ENCODE measurements around the gene PIK3CD. TPM values are rescaled to one million over a fixed set of nuclear protein-coding genes. Genes with fewer than 3 reads are reported as not detected.

Gene PIK3CD
- total and polyA plus RNA-seq, 2 experiments from 2014 or later = 6.6 to 32.1 TPM

GRCh38 chr1:9729523-9729922 lies 78.0 kb downstream of the PIK3CD start (continued):
- TF ChIP-seq ZNF462 (CRISPR knock-in tag; IDR thresholded peaks at IDR 0.05) (no peak), ETS1 (IDR thresholded peaks at IDR 0.05) (no peak)

GRCh38 chr1:9730096-9730901 lies 78.8 kb downstream of the PIK3CD start:
- H3K4me2 ChIP-seq = no peak overlapping the region
- DNase-seq (ENCODE audit: low spot score) (no peak), ATAC-seq (no peak)
- no peaks in the 10 kb centered on the region for H3K27me3 ChIP-seq (ENCODE audit: insufficient read depth)
- no peak overlapping the region for H3K27ac Mint-ChIP-seq
- H3K9me3 Mint-ChIP-seq = peaks cover 6% of the 10 kb centered on the region; the same call in 1 of the 3 replicates
- no peaks in the 10 kb centered on the region for H3K79me2 ChIP-seq (replicated peaks; ENCODE audit: insufficient read depth)
- H3K27me3 Mint-ChIP-seq (ENCODE audit: insufficient read depth, low read depth, poor library complexity) = peaks cover 23% of the 10 kb centered on the region
- no peaks in the 10 kb centered on the region for H3K9me2 ChIP-seq (ENCODE audit: insufficient read depth)
- H3K4me3 Mint-ChIP-seq = no peak overlapping the region
- H3F3A ChIP-seq (replicated peaks; ENCODE audit: low read depth) = peaks cover 5% of the 10 kb centered on the region; the same call in 1 of the 2 replicates
- H3K4me1 Mint-ChIP-seq = no peaks in the 10 kb centered on the region; the same call in 2 of the 3 replicates
- H3K27ac ChIP-seq (ENCODE audit: low read depth) = no peak overlapping the region
- H4K20me1 ChIP-seq (replicated peaks; ENCODE audit: insufficient read depth) = no peaks in the 10 kb centered on the region; the same call in 1 of the 2 replicates
- H3K4me3 ChIP-seq = no peak overlapping the region
- H3K36me3 Mint-ChIP-seq (ENCODE audit: low read depth) = peaks cover 73% of the 10 kb centered on the region
- H3K36me3 ChIP-seq (ENCODE audit: insufficient read depth) = peaks cover 32% of the 10 kb centered on the region
- H3K4me1 ChIP-seq (ENCODE audit: insufficient read depth) = no peaks in the 10 kb centered on the region
- H2AFZ ChIP-seq = no peak overlapping the region
- TF ChIP-seq NANOG (IDR thresholded peaks at IDR 0.05; ENCODE audit: borderline replicate concordance) (no peak), EZH2 (IDR thresholded peaks at IDR 0.05; ENCODE audit: low read depth, unreplicated experiment) (no peak), POLR2AphosphoS5 (IDR thresholded peaks at IDR 0.05; ENCODE audit: low read depth) (no peak), REST (IDR thresholded peaks at IDR 0.05; ENCODE audit: unreplicated experiment) (no peak)
